Measurements from ENCODE around the gene IDI1.

DNA sequence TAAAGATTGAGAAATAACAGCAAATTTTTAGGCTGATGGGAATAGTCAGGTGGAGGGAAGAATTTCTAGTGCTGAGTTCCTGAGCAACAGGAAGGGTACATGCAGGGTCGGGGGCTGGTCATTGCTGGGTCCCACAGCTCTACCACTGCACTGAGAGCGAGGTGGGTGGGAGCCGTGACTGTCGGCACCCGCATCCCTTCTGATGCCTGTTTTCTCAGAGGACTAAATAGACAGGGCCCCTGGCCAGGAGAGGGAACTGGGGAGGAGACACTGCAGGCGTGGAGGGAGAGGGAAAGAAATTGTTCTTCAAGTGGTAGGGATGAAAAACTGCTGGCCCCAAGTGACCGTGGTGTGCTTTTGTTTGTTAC is 53.4 kb downstream of the IDI1 start:
- peak; percentile 45 for TF ChIP-seq POLR2A (IDR thresholded peaks at IDR 0.05; ENCODE audit: low read depth, low read length)
- TF ChIP-seq TAF1 (IDR thresholded peaks at IDR 0.05; ENCODE audit: borderline replicate concordance, low read depth, low read length), result no peak
